ENCODE data around the gene OTOL1.

DNA sequence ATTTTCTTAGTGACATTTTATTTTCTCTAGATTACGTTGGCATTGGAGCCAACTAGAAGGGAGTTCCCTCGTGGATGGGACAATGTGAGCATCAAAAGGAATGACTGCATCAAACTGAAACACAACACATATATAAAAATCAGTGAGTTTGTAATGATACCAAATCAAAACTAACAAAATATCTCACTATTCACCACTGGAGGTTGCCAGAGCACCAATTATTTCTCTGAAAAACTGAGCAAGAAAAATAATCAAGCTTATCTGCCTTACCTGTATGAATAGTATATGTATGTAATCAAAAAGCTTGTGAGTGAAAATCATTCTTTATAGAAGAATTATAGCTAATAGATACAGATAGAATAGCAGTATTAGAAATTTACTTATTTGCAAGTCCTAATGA is 46.8 kb upstream of the OTOL1 start:
- TF ChIP-seq POLR2A (IDR thresholded peaks at IDR 0.05; ENCODE audit: low read depth, low read length) (no peak), TCF7 (IDR thresholded peaks at IDR 0.05; ENCODE audit: borderline replicate concordance) (no peak), POLR2AphosphoS5 (IDR thresholded peaks at IDR 0.05; ENCODE audit: low read length) (no peak), SMAD1 (IDR thresholded peaks at IDR 0.05; ENCODE audit: low read depth, partially characterized antibody) (no peak)
- TF ChIP-seq, protein P1, sequence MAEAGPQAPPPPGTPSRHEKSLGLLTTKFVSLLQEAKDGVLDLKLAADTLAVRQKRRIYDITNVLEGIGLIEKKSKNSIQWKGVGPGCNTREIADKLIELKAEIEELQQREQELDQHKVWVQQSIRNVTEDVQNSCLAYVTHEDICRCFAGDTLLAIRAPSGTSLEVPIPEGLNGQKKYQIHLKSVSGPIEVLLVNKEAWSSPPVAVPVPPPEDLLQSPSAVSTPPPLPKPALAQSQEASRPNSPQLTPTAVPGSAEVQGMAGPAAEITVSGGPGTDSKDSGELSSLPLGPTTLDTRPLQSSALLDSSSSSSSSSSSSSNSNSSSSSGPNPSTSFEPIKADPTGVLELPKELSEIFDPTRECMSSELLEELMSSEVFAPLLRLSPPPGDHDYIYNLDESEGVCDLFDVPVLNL (IDR thresholded peaks at IDR 0.05; ENCODE audit: low read depth, low read length): no peak
- TF ChIP-seq, protein P2, sequence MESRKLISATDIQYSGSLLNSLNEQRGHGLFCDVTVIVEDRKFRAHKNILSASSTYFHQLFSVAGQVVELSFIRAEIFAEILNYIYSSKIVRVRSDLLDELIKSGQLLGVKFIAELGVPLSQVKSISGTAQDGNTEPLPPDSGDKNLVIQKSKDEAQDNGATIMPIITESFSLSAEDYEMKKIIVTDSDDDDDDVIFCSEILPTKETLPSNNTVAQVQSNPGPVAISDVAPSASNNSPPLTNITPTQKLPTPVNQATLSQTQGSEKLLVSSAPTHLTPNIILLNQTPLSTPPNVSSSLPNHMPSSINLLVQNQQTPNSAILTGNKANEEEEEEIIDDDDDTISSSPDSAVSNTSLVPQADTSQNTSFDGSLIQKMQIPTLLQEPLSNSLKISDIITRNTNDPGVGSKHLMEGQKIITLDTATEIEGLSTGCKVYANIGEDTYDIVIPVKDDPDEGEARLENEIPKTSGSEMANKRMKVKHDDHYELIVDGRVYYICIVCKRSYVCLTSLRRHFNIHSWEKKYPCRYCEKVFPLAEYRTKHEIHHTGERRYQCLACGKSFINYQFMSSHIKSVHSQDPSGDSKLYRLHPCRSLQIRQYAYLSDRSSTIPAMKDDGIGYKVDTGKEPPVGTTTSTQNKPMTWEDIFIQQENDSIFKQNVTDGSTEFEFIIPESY (IDR thresholded peaks at IDR 0.05): no peak
- TF ChIP-seq, protein P3, sequence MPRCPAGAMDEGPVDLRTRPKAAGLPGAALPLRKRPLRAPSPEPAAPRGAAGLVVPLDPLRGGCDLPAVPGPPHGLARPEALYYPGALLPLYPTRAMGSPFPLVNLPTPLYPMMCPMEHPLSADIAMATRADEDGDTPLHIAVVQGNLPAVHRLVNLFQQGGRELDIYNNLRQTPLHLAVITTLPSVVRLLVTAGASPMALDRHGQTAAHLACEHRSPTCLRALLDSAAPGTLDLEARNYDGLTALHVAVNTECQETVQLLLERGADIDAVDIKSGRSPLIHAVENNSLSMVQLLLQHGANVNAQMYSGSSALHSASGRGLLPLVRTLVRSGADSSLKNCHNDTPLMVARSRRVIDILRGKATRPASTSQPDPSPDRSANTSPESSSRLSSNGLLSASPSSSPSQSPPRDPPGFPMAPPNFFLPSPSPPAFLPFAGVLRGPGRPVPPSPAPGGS (IDR thresholded peaks at IDR 0.05; ENCODE audit: borderline replicate concordance, insufficient read depth, low read depth, low read length, poor library complexity, severe bottlenecking): no peak

All from GM12878 (cell line).